GM19372 (cell line): ENCODE measurements around the gene CCDC40.

Source experiments
- ATAC-seq: cut with Tn5 transposase; IDR thresholded peaks from one replicate; pipeline ENCODE4 v1.9.1; 2021; ENCODE audit warnings: mild to moderate bottlenecking, low read depth, moderate library complexity; ENCODE audit not compliant: unreplicated experiment

CCDC40 gene

GRCh38 chr17:79997011-79997660 is 39.3 kb upstream of the CCDC40 start:
- no peak for ATAC-seq

- ATAC-seq, result no peak
These were observed 36.3 kb upstream of the CCDC40 start for GRCh38 chr17:80000136-80000535.

- no peak for ATAC-seq
These were observed 35.3 kb upstream of the CCDC40 start for GRCh38 chr17:80000981-80001775.

- no peak for ATAC-seq
These were observed 34.3 kb upstream of the CCDC40 start for GRCh38 chr17:80002070-80002641.

GRCh38 chr17:80002690-80003490 is 33.6 kb upstream of the CCDC40 start:
- ATAC-seq, result no peak

- no peak for ATAC-seq
These were observed 32.5 kb upstream of the CCDC40 start for GRCh38 chr17:80003969-80004368.

- no peak for ATAC-seq
These were observed 30.8 kb upstream of the CCDC40 start for GRCh38 chr17:80005360-80006338.

- ATAC-seq, result no peak
These were observed 30.1 kb upstream of the CCDC40 start for GRCh38 chr17:80006339-80006720.

- ATAC-seq, result no peak
These were observed 29.4 kb upstream of the CCDC40 start for GRCh38 chr17:80006811-80007752.

GRCh38 chr17:80007939-80008338 is 28.5 kb upstream of the CCDC40 start:
- ATAC-seq, result no peak

- ATAC-seq, result no peak
These were observed 28.0 kb upstream of the CCDC40 start for GRCh38 chr17:80008383-80008840.

- ATAC-seq, result no peak
These were observed 27.6 kb upstream of the CCDC40 start for GRCh38 chr17:80008848-80009247.

- no peak for ATAC-seq
These were observed 26.8 kb upstream of the CCDC40 start for GRCh38 chr17:80009391-80010282.

GRCh38 chr17:80010283-80010858 is 26.1 kb upstream of the CCDC40 start:
- no peak for ATAC-seq

GRCh38 chr17:80011989-80012555 is 24.4 kb upstream of the CCDC40 start:
- ATAC-seq, result no peak

- no peak for ATAC-seq
These were observed 23.4 kb upstream of the CCDC40 start for GRCh38 chr17:80012765-80013741.
